IPS DF 4.7 (cell line): ENCODE results near the gene HUNK.

ENCODE experiments used
- DNase-seq: peaks from one replicate; pipeline ENCODE4 v3.0.0-alpha.2; 2013; ENCODE audit warnings: low spot score; ENCODE audit errors: extremely low read depth

Gene HUNK

GRCh38 chr21:31895077-31895835 lies 22.4 kb downstream of the HUNK start:
- no peak for DNase-seq

GRCh38 chr21:31896019-31896418 lies 23.2 kb downstream of the HUNK start:
- DNase-seq: no peak

- DNase-seq: no peak
Observed at GRCh38 chr21:31897311-31897710, 24.5 kb downstream of the HUNK start.

- no peak for DNase-seq
Observed at GRCh38 chr21:31898933-31899630, 26.3 kb downstream of the HUNK start.

- no peak for DNase-seq
Observed at GRCh38 chr21:31900121-31900895, 27.5 kb downstream of the HUNK start.

GRCh38 chr21:31901315-31901714 lies 28.5 kb downstream of the HUNK start:
- DNase-seq: no peak

GRCh38 chr21:31902438-31902837 lies 29.6 kb downstream of the HUNK start:
- no peak for DNase-seq

GRCh38 chr21:31903896-31904295 lies 31.1 kb downstream of the HUNK start:
- no peak for DNase-seq

- DNase-seq: no peak
Observed at GRCh38 chr21:31905503-31906451, 33.0 kb downstream of the HUNK start.

GRCh38 chr21:31908106-31909031 lies 35.5 kb downstream of the HUNK start:
- DNase-seq: no peak

- DNase-seq: no peak
Observed at GRCh38 chr21:31909153-31910073, 36.6 kb downstream of the HUNK start.

- no peak for DNase-seq
Observed at GRCh38 chr21:31910074-31910470, 37.3 kb downstream of the HUNK start.

GRCh38 chr21:31911138-31911907 lies 38.5 kb downstream of the HUNK start:
- no peak for DNase-seq

GRCh38 chr21:31912501-31912900 lies 39.7 kb downstream of the HUNK start:
- no peak for DNase-seq

- DNase-seq: no peak
Observed at GRCh38 chr21:31913182-31913608, 40.4 kb downstream of the HUNK start.

GRCh38 chr21:31914472-31914871 lies 41.7 kb downstream of the HUNK start:
- no peak for DNase-seq

- DNase-seq: no peak
Observed at GRCh38 chr21:31915566-31915965, 42.7 kb downstream of the HUNK start.

- DNase-seq: no peak
Observed at GRCh38 chr21:31917108-31917507, 44.3 kb downstream of the HUNK start.
